Erythroblast (primary cell): ENCODE results near the gene REP15.

Experiments
- GATA1 ChIP-seq: IDR thresholded peaks from 2 replicates; pipeline ENCODE4 v1.6.1; 2011; ENCODE audit warnings: low read depth, mild to moderate bottlenecking, control low read depth, low read length, moderate library complexity
- POLR2A ChIP-seq: IDR thresholded peaks from 2 replicates; pipeline ENCODE4 v1.6.1; 2011; ENCODE audit warnings: mild to moderate bottlenecking, low read length

DNA sequence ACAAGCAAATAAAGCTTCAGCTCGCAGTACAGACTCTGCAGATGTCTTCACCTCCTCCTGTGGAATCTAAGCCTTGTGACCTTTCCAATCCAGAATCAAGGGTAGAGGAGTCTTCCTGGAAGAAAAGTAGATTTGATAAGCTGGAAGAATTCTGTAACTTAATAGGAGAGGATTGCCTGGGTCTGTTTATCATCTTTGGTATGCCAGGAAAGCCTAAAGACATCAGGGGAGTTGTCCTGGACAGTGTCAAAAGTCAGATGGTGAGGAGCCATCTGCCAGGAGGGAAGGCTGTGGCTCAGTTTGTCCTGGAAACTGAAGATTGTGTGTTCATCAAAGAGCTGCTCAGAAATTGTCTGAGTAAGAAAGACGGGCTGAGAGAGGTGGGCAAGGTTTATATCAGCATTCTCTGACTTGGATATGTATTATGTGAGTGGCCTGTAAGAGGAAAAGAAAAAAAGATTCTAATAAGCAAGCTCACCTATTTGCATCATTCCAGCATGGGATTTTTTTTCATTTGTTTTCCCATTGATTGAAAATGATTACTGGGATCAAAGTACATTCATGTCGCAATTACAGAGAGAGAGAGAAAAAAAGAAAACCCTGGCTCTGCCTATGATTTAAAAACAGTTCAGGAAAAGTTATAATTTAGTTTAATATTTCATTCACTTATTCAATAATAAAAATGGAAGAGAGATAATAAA lies 767 bp downstream of the REP15 start:
- no peak for TF ChIP-seq POLR2A
- TF ChIP-seq GATA1, result no peak
